Caco-2 (cell line): ENCODE measurements around the gene CROCC2. TPM values are rescaled to one million over a fixed set of nuclear protein-coding genes. Genes with fewer than 3 reads are reported as not detected.

Experiments
- BruUV-seq: library from RNA; stranded (reverse); fragments of 400-500 nt; replicated peaks from 2 replicates; lab custom pipeline; 2021; lab: Mats Ljungman, UMichigan
- CTCF ChIA-PET: fragments of 300-600 bp; sonication (Branson Sonifier 250); formaldehyde crosslinking; loops from one replicate; lab custom pipeline; 2022; ENCODE audit warnings: antibody characterized with exemption; lab: Charles Lee
- POLR2A ChIA-PET: fragments of 300-600 bp; sonication (Branson Sonifier 250); formaldehyde crosslinking; loops from one replicate; lab custom pipeline; 2022; ENCODE audit warnings: antibody characterized with exemption; lab: Charles Lee
- DNase-seq, 2 experiments: peaks; one replicate each; pipeline versions ENCODE4 v3.0.0 to v3.0.0-alpha.2; 2020 to 2022
- H3K27me3 ChIP-seq: replicated peaks from 2 replicates; pipeline ENCODE4 v1.6.0; 2011; ENCODE audit warnings: low read length; ENCODE audit not compliant: control insufficient read depth, insufficient read depth
- H3K36me3 ChIP-seq: 2 replicates; pipeline ENCODE4 v1.5.1; 2011; ENCODE audit warnings: low read length; ENCODE audit not compliant: control insufficient read depth, insufficient read depth
- H3K4me1 ChIP-seq: fragments of 250-450 bp; sonication (Bioruptor Pico); 2 replicates; pipeline ENCODE4 v1.5.1; 2020; ENCODE audit warnings: mild to moderate bottlenecking
- H3K4me3 ChIP-seq: 2 replicates; pipeline ENCODE4 v1.5.1; 2011; ENCODE audit warnings: low read depth, mild to moderate bottlenecking, control low read depth, low read length
- H3K9me3 ChIP-seq: fragments of 250-450 bp; sonication (Bioruptor Pico); 2 replicates; pipeline ENCODE4 v1.5.1; 2020; ENCODE audit warnings: mild to moderate bottlenecking, moderate library complexity
- H3K27ac Mint-ChIP-seq: one replicate; pipeline ENCODE4 v1.8.0; 2022; ENCODE audit warnings: mixed read lengths; ENCODE audit not compliant: unreplicated experiment
- H3K27me3 Mint-ChIP-seq: one replicate; pipeline ENCODE4 v1.8.0; 2022; ENCODE audit warnings: mixed read lengths; ENCODE audit not compliant: insufficient read depth, unreplicated experiment
- H3K36me3 Mint-ChIP-seq: one replicate; pipeline ENCODE4 v1.8.0; 2022; ENCODE audit warnings: mild to moderate bottlenecking, mixed read lengths; ENCODE audit not compliant: insufficient read depth, unreplicated experiment
- H3K4me1 Mint-ChIP-seq: one replicate; pipeline ENCODE4 v1.8.0; 2022; ENCODE audit warnings: low read depth, mixed read lengths; ENCODE audit not compliant: unreplicated experiment
- H3K4me3 Mint-ChIP-seq: one replicate; pipeline ENCODE4 v1.8.0; 2022; ENCODE audit warnings: mild to moderate bottlenecking, moderate library complexity, mixed read lengths; ENCODE audit not compliant: unreplicated experiment
- H3K9me3 Mint-ChIP-seq: one replicate; pipeline ENCODE4 v1.8.0; 2022; ENCODE audit warnings: mixed read lengths; ENCODE audit not compliant: unreplicated experiment
- CTCF ChIP-seq, 2 experiments: fragments of 200-600 bp in 1 of 2; IDR thresholded peaks; 1 replicate in 1 of 2; 2 replicates in 1 of 2; pipeline versions ENCODE4 v1.5.1 to v1.8.0; 2011 to 2022; ENCODE audit warnings: antibody characterized with exemption in 1 of 2, control low read depth in 1 of 2, inconsistent platforms in 1 of 2, low read depth in 1 of 2, low read length in 1 of 2, mild to moderate bottlenecking in 1 of 2, moderate library complexity in 1 of 2; ENCODE audit not compliant: insufficient read depth in 1 of 2, severe bottlenecking in 1 of 2, unreplicated experiment in 1 of 2
- intact Hi-C: fragments of 100-400 bp; cut with micrococcal nuclease; formaldehyde crosslinking; loops from one replicate; pipeline ENCODE4 v1.10.0; 2022; ENCODE audit not compliant: unreplicated experiment
- total RNA-seq: library from RNA; stranded (reverse); gene quantifications from 2 replicates; pipeline ENCODE4 v1.2.3, GENCODE V29; 2022

Gene CROCC2
- total RNA-seq, 1 experiment from 2014 or later, result not detected

DNA sequence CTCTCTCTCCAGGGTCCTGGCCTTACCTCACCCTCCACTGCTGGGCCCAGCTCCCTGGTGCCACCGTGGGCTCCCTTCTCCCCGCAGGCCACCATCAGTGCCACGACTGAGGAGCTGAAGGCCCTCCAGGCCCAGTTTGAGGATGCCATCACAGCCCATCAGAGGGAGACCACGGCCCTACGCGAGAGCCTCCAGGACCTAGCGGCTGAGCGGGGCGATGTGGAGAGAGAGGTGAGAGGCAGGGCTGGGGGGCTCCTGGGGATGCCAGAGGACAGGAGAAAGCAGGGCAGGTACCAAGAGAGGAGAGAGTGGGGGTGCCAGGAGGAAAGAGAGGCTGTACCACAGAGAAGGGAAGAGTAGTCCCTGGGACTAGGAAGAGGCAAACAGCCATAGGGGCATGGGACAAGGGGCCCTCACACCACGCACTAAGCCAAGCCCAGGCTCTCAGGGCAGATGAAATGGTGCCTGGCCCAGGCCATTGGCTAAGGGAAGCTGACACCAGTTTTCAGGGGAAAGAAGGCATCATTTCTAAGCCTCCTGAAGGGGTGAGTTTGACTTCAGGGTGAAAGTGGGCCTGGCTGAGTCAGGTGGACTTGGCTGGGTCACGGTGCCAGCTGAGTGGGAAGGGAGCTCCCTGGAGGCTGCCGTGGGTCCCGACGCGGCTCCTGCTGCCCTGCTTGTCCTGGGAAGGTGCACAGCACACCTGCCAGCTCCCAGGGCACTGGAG is 53.2 kb downstream of the CROCC2 start:
- H3K27me3 Mint-ChIP-seq, result peaks cover under 1% of the 10 kb centered on the region
- Histone ChIP-seq H3K9me3 (no peaks in the 10 kb centered on the region), H3K36me3 (no peaks in the 10 kb centered on the region), H3K27me3 (no peaks in the 10 kb centered on the region), H3K4me3 (no peak overlapping the region), H3K4me1 (no peaks in the 10 kb centered on the region)
- H3K36me3 Mint-ChIP-seq, result no peaks in the 10 kb centered on the region
- H3K9me3 Mint-ChIP-seq, result no peaks in the 10 kb centered on the region
- no peak overlapping the region for H3K4me3 Mint-ChIP-seq
- BruUV-seq, result no TSS peak
- DNase-seq, result no peak
- POLR2A ChIA-PET, result no interaction called here
- no peak overlapping the region for H3K27ac Mint-ChIP-seq
- intact Hi-C loops, result no loop called here
- CTCF ChIA-PET, result interaction anchor here (1.2 kb wide), 1 partner anchor 119 kb away, joined by 3 read pairs; no protein-coding TSS in a partner anchor
- H3K4me1 Mint-ChIP-seq, result no peaks in the 10 kb centered on the region
- no peak for TF ChIP-seq CTCF (IDR thresholded peaks at IDR 0.05; ENCODE audit: insufficient read depth in 1 of 2, low read depth in 1 of 2, low read length in 1 of 2, severe bottlenecking in 1 of 2, unreplicated experiment in 1 of 2)

DNA sequence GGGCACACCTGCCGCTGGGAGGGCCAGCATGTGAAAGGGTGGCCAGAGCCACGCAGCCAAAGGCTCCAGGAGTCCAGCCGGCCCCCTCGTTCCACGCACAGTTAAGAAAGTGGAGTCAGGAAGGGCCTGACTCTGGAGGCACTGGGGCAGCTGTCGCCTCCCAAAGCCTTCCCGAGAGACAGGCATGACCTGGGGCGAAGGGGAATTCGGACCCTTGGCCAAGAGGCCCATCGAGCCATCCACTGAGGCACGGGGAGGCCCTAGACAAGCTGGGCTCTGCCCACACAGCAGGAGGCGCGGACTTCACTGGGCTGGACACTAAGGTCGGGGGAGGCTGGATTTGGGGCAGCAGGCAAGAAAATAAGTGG is 53.8 kb downstream of the CROCC2 start:
- Histone ChIP-seq H3K4me3 (no peak overlapping the region), H3K36me3 (no peaks in the 10 kb centered on the region), H3K9me3 (no peaks in the 10 kb centered on the region), H3K4me1 (no peaks in the 10 kb centered on the region), H3K27me3 (no peaks in the 10 kb centered on the region)
- BruUV-seq, result no TSS peak
- intact Hi-C loops, result no loop called here
- ChIA-PET CTCF (no interaction called here), POLR2A (no interaction called here)
- DNase-seq, result no peak
- H3K4me3 Mint-ChIP-seq, result no peak overlapping the region
- H3K27me3 Mint-ChIP-seq, result no peaks in the 10 kb centered on the region
- H3K36me3 Mint-ChIP-seq, result no peaks in the 10 kb centered on the region
- no peaks in the 10 kb centered on the region for H3K4me1 Mint-ChIP-seq
- no peak for TF ChIP-seq CTCF (IDR thresholded peaks at IDR 0.05; ENCODE audit: insufficient read depth in 1 of 2, low read depth in 1 of 2, low read length in 1 of 2, severe bottlenecking in 1 of 2, unreplicated experiment in 1 of 2)
- no peak overlapping the region for H3K27ac Mint-ChIP-seq
- H3K9me3 Mint-ChIP-seq, result no peaks in the 10 kb centered on the region

DNA sequence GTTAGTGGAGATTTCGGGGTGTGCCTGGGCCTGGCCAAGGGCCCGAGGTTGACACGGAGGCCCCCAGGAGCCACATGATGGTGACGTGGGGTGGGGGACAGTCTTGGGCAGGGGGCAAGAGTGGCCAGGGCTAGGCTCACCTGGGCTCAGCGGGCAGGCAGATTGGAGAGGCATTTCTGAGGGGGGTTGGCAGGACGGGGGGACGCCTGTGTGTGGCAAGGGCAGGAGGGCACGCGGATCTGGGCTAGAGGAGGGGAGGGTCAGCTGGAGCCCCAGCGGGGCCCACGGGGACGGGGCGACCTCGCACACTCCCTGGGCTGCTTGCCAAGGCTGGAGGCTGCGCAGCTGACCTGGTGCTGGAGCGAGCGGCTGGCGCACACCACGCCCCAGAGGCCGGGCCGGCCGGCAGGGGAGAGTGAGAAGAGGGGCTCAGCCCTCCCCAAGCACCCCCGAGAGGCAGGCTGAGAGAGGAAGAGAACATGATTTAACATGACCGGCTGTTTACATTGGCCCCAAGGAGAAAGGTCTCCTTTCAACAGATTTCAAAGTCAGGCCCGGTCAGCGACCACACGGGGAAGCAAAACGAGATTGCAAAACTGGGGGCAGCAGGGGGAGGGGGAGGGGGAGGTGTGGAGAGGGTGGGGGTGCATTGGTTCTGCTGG is 54.3 kb downstream of the CROCC2 start:
- Histone ChIP-seq H3K27me3 (no peaks in the 10 kb centered on the region), H3K4me1 (no peaks in the 10 kb centered on the region), H3K9me3 (no peaks in the 10 kb centered on the region), H3K4me3 (no peak overlapping the region), H3K36me3 (no peaks in the 10 kb centered on the region)
- intact Hi-C loops, result no loop called here
- no peaks in the 10 kb centered on the region for H3K27me3 Mint-ChIP-seq
- no peak overlapping the region for H3K27ac Mint-ChIP-seq
- no peaks in the 10 kb centered on the region for H3K9me3 Mint-ChIP-seq
- H3K4me1 Mint-ChIP-seq, result no peaks in the 10 kb centered on the region
- H3K36me3 Mint-ChIP-seq, result no peaks in the 10 kb centered on the region
- CTCF ChIA-PET, result no interaction called here
- TF ChIP-seq CTCF (IDR thresholded peaks at IDR 0.05; ENCODE audit: insufficient read depth in 1 of 2, low read depth in 1 of 2, low read length in 1 of 2, severe bottlenecking in 1 of 2, unreplicated experiment in 1 of 2), result no peak
- no peak overlapping the region for H3K4me3 Mint-ChIP-seq
- POLR2A ChIA-PET, result no interaction called here
- no TSS peak for BruUV-seq
- no peak for DNase-seq
